ENCODE data around the gene CAMTA1.

- TF ChIP-seq CTCF (IDR thresholded peaks at IDR 0.05; ENCODE audit: borderline replicate concordance, extremely low read depth, low read length, poor library complexity, severe bottlenecking), result no peak
- no peak for TF ChIP-seq EZH2 (IDR thresholded peaks at IDR 0.05; ENCODE audit: borderline replicate concordance, low read depth, low read length, severe bottlenecking)
Measured at GRCh38 chr1:6984536-6984935, 199.3 kb downstream of the CAMTA1 start.

All from DND-41 (cell line).